HUES64 (cell line): ENCODE measurements around the gene RALB.

Source experiments
- H3K27ac ChIP-seq: 2 replicates; pipeline ENCODE4 v1.7.0; 2013; ENCODE audit warnings: low read depth, low read length, inconsistent platforms
- H3K27me3 ChIP-seq: 2 replicates; pipeline ENCODE4 v1.6.1; 2013; ENCODE audit warnings: mild to moderate bottlenecking, low read length; ENCODE audit not compliant: insufficient read depth
- H3K36me3 ChIP-seq: 2 replicates; pipeline ENCODE4 v1.6.1; 2013; ENCODE audit warnings: mild to moderate bottlenecking, low read length; ENCODE audit not compliant: insufficient read depth
- H3K4me1 ChIP-seq: 2 replicates; pipeline ENCODE4 v1.6.1; 2013; ENCODE audit warnings: mild to moderate bottlenecking, low read length, moderate library complexity; ENCODE audit not compliant: insufficient read depth
- H3K4me3 ChIP-seq: 2 replicates; pipeline ENCODE4 v1.5.1; 2013; ENCODE audit warnings: mild to moderate bottlenecking, low read length, moderate library complexity
- H3K9ac ChIP-seq: 2 replicates; pipeline ENCODE4 v1.6.1; 2013; ENCODE audit warnings: mild to moderate bottlenecking, low read depth, low read length
- H3K9me3 ChIP-seq: 2 replicates; pipeline ENCODE4 v1.6.1; 2013; ENCODE audit warnings: low read depth, low read length; ENCODE audit not compliant: insufficient read depth
- WGBS: fragments of 150-250, 120-280 bp; methylation state at CpG from one replicate; pipeline ENCODE4 v1.1.7; 2013; ENCODE audit warnings: missing lambda C conversion rate; 5-methylcytosine and 5-hydroxymethylcytosine counted together

Gene RALB

DNA sequence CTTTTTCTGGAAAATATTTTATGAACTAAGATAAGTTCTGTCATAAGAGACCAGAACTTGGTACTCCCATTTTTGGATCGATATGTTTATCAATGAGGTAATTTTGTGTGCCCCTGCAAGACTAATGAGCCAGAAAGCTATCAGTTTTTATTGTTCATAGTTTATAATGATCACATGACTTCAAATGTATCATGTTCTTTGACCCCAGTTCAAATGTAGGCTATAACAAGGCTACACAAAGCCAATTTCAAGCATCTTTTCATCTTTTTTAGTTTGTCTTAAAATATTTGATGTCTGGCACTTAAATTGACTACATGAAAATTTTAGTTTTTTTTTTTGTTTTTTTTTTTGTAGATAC, 35.3 kb downstream of the RALB start:
- Histone ChIP-seq H3K36me3 (no peaks in the 10 kb centered on the region; the same call in 1 of the 2 replicates), H3K4me3 (no peak overlapping the region), H3K9ac (no peak overlapping the region), H3K4me1 (peaks cover 36% of the 10 kb centered on the region), H3K9me3 (no peaks in the 10 kb centered on the region), H3K27me3 (no peaks in the 10 kb centered on the region), H3K27ac (no peak overlapping the region)
- 100% methylated on average over 1 of the region's 1 CpG for WGBS

DNA sequence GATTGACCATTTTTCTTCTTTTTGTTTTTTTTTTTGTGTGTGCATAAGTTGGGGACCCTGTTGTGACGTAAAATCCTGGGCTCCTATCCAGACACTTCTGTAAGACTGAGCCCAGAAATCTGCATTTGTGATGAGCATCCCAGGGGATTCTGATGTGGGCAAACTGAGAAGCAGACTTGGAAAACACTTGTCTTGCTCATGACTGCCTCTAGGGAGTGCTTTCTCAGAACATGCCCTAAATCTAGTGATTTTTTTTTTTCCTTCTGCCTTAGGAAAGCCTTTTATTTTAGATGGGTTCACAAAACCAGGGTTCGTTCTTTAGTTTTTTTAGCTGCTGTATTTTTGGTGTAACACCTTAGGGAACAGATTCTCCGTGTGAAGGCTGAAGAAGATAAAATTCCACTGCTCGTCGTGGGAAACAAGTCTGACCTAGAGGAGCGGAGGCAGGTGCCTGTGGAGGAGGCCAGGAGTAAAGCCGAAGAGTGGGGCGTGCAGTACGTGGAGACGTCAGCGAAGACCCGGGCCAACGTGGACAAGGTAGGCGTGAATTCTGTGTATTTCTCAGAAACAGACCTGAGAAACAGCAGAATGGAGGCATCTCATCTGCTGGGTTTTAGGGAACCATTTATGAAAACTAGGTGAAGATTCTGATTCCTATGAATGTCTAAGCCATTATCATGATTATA, 36.7 kb downstream of the RALB start:
- H3K4me3 ChIP-seq = no peak overlapping the region
- H3K36me3 ChIP-seq = no peaks in the 10 kb centered on the region; the same call in 1 of the 2 replicates
- 91% methylated on average over 14 of the region's 14 CpGs for WGBS
- peaks cover 37% of the 10 kb centered on the region for H3K4me1 ChIP-seq
- no peak overlapping the region for H3K27ac ChIP-seq
- H3K9me3 ChIP-seq = no peaks in the 10 kb centered on the region
- no peak overlapping the region for H3K9ac ChIP-seq
- no peaks in the 10 kb centered on the region for H3K27me3 ChIP-seq

DNA sequence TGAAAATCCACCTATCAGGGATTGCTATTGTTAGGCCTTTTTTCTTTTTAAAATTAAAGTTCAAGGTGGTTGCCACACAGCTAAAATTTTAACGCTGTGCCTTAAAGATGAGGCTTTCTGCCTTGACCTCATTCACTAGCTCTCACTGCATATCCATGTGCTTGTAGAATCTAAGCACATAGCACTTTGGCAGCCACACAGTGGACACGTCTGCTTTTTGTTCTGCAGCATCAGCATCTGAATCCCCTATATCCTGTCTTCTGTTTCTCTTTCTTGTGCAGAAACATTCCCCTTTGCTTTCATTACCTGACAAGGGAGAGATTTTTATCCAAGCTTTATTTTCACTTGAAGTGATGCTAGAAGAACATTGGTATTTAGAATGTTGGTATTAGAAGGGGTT, 38.1 kb downstream of the RALB start:
- H3K4me3 ChIP-seq = no peak overlapping the region
- WGBS = 50% methylated on average over 2 of the region's 2 CpGs
- H3K27ac ChIP-seq = peak overlapping the region; percentile 48; the same call in 1 of the 2 replicates
- H3K4me1 ChIP-seq = peaks cover 37% of the 10 kb centered on the region
- H3K36me3 ChIP-seq = no peaks in the 10 kb centered on the region; the same call in 1 of the 2 replicates
- H3K27me3 ChIP-seq = no peaks in the 10 kb centered on the region
- no peaks in the 10 kb centered on the region for H3K9me3 ChIP-seq
- H3K9ac ChIP-seq = no peak overlapping the region

DNA sequence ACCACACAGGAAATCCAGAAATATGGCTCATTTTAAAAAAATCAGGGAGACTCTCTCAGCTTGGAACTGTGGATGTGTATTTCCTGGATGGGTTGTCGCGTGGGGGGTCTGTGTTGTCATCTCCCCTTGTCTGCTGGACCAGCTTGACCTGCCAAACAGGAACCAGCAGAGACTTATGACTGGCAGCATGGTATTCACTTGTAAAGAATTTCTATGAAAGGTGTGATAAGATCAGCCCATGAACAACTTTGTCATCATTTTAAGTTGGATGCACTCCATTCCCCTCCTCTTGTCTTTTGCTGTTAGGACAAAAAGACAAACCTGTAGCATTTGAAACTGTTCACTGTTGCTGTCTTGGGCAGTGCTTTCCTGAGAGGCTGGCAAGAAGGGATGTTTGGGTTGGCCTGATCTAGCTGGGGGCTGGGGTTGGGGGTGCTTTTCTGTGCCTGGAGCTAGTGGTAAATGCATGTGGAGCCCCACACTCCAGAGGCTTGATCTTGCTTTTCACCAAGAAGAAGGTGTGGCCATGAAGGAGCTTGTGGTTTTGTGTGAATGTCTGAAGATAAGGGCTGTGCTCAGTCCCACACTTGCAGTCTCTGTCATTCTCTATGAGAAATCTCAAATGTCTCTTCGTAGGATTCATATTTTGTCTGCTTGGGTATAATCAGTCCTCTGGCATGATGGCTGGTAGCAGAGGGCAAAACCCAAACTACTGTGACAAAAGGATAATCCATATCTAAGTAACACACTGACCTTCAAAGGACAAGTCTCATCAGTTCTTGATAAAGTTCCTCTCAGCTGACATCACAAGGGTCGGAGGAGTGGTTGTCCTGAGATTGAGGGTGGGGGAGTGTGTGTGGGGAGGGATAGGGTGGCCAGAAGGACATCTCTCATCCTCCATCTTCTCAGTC, 39.0 kb downstream of the RALB start:
- Histone ChIP-seq H3K9ac (no peak overlapping the region), H3K27me3 (no peaks in the 10 kb centered on the region), H3K9me3 (no peaks in the 10 kb centered on the region), H3K27ac (peak overlapping the region; percentile 28), H3K36me3 (no peaks in the 10 kb centered on the region; the same call in 1 of the 2 replicates), H3K4me3 (no peak overlapping the region), H3K4me1 (peaks cover 37% of the 10 kb centered on the region)
- WGBS = 76% methylated on average over 4 of the region's 4 CpGs

DNA sequence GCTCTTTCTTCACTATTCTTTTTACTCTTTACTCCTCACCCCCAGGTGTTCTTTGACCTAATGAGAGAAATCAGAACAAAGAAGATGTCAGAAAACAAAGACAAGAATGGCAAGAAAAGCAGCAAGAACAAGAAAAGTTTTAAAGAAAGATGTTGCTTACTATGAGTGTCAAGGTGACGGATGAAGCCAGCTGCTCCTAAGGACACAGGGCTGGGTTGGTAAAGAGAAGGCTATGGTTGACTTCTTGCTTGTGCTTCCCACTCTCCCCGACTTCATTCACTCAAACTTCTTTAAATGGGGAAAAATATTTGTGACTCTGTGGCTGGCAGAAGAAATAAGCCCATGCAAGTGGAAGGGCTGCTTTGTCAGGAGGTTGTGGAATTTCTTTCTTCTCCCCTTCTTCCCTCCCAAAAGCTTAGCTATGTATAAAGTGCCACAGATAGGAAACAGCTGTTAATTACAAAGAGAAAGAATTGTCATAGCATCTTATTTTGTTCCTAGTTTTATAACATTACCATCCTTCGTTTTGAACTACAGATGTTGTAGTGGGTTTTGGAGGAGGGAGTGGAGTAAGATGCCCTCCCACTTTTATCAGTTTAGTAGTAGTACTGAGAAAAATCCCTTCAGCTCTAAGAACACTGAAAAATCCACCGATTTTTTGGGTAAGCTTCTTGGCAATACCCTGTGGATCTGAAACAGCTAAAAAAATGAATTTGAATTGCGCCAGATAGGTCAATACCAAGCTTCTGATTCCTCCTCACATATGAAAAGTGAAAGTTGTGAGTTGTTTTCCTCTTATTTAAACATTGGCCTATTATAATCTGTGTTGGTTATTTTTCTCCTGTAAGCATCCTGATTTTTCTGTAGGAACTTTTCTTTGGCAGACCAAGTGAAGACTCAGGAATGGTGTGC, 40.7 kb downstream of the RALB start:
- Histone ChIP-seq H3K9me3 (no peaks in the 10 kb centered on the region), H3K4me1 (peaks cover 37% of the 10 kb centered on the region), H3K27me3 (no peaks in the 10 kb centered on the region), H3K27ac (peak overlapping the region; percentile 69; the same call in 1 of the 2 replicates), H3K9ac (no peak overlapping the region), H3K36me3 (no peaks in the 10 kb centered on the region; the same call in 1 of the 2 replicates), H3K4me3 (no peak overlapping the region)
- WGBS = 93% methylated on average over 3 of the region's 5 CpGs

DNA sequence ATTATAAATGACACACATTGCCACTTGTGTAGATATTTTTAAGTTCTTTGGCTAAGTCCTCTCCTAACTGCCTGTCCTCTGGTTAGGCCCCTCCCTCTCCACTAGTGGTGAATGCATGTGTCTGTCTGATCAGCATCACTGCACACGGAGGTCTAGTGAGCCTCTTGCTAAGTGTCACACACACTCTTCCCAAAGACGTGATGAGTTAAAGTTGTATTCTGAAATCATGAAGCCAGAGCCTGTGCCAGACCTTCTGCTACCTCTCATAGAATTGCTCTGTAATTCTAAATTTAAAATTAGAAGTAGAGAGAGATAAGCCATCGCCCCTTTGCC, 41.3 kb downstream of the RALB start:
- Histone ChIP-seq H3K9me3 (no peaks in the 10 kb centered on the region), H3K27me3 (no peaks in the 10 kb centered on the region), H3K36me3 (no peaks in the 10 kb centered on the region; the same call in 1 of the 2 replicates), H3K4me1 (peaks cover 37% of the 10 kb centered on the region), H3K27ac (peak overlapping the region; percentile 69; the same call in 1 of the 2 replicates), H3K4me3 (no peak overlapping the region), H3K9ac (no peak overlapping the region)
- 95% methylated on average over 2 of the region's 3 CpGs for WGBS

DNA sequence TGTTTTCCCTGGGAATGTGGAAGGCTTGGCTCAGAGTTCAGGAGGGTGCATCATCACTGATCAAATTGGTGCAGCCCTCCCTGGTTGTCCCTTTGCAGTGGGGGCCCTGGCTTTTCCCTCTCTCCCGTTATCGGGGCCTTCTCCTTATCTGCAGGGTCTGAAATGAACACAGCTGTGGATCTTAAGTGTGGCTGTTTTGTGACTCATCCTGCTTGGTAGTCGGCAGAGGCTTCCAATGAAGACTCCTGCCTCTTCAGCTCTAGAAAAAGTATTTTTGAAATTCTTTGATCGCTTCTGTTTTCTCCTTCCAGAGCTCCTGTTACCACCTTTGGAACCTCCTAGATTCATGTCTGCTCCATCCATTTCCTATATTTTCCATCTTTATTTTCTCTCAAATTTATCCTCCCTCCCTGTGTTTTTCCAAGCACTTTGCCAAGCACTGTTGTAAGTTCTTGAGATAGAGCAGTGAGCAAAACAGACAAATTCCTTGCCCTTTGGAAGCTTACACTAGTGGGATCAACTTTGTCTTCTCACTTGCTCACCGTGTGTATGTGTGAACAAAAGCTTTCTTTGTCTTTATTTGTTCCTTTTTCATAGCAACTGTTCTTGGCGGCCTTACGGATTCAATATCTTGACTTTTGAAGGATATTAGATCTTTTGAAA, 45.7 kb downstream of the RALB start:
- Histone ChIP-seq H3K9ac (no peak overlapping the region), H3K4me3 (no peak overlapping the region), H3K27ac (no peak overlapping the region), H3K4me1 (peaks cover 9% of the 10 kb centered on the region), H3K36me3 (no peaks in the 10 kb centered on the region; the same call in 1 of the 2 replicates), H3K9me3 (no peaks in the 10 kb centered on the region), H3K27me3 (no peaks in the 10 kb centered on the region)
- WGBS = 91% methylated on average over 5 of the region's 7 CpGs

DNA sequence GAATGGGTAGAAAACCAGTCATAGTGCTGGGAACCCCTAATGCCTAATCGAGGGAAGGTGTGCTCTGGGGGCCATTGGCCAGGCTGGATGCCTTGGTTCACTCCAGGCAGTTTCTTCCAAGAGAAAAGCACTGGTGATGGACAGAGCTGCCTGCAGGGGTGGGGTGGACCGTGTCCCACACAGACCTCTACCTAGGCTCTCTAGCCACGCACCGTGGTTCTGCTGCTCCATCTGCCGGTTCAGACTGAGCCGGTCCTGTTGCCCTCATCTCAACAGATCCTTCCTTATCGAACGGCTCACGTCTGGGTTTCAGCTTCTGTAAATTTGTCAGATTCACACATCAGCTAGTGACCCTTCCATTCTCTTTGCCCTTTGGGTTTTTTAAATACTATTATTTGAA, 46.4 kb downstream of the RALB start:
- Histone ChIP-seq H3K4me1 (peaks cover 2% of the 10 kb centered on the region; the same call in 1 of the 2 replicates), H3K4me3 (no peak overlapping the region), H3K27ac (no peak overlapping the region), H3K36me3 (no peaks in the 10 kb centered on the region; the same call in 1 of the 2 replicates), H3K27me3 (no peaks in the 10 kb centered on the region), H3K9ac (no peak overlapping the region), H3K9me3 (no peaks in the 10 kb centered on the region)
- WGBS = 97% methylated on average over 9 of the region's 9 CpGs

DNA sequence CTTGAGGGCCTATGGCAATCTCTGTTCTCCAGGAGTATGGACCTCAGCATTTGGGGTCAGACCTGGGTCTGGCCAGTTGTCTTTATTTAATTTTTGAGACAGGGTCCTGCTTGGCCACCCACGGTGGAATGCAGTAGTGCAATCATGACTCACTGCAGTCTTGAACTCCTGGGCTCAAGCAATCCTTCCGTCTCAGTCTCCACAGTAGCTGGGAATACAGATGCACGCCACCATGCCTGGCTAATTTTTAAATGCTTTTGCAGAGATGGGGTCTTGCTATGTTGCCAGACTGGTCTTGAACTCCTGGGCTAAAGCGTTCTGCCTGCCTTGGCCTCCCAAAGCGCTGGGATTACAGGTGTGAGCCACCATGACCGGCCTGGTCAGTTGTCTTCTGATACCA, 46.9 kb downstream of the RALB start:
- H3K9me3 ChIP-seq = no peaks in the 10 kb centered on the region
- H3K4me3 ChIP-seq = no peak overlapping the region
- no peaks in the 10 kb centered on the region for H3K27me3 ChIP-seq
- H3K36me3 ChIP-seq = no peaks in the 10 kb centered on the region; the same call in 1 of the 2 replicates
- no peaks in the 10 kb centered on the region for H3K4me1 ChIP-seq
- WGBS = 93% methylated on average over 6 of the region's 6 CpGs
- no peak overlapping the region for H3K27ac ChIP-seq
- no peak overlapping the region for H3K9ac ChIP-seq

DNA sequence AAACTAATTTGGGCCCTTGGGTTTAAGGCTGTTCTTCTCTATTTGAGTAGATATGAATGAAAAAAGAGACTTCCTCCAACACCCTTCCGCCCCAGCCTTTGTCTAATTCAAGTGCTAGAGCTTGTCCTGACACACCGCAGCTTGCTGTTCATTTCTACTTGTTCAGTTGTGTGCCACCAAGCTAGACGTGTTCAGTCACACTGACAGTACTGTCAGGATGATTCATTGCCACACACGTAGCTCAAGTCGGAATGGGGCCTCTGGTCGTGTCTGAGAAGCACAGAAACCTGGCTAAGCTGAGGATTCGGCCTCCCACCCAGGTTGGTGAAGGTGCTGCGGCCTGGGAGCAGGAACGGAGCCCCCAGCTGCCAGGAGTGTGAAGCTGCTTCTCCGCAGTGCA, 47.7 kb downstream of the RALB start:
- H3K27ac ChIP-seq = no peak overlapping the region

More for the DNA sequence above, 47.7 kb downstream of the RALB start:
- Histone ChIP-seq H3K4me3 (no peak overlapping the region), H3K9me3 (no peaks in the 10 kb centered on the region), H3K4me1 (no peaks in the 10 kb centered on the region), H3K9ac (no peak overlapping the region), H3K27me3 (no peaks in the 10 kb centered on the region), H3K36me3 (no peaks in the 10 kb centered on the region)
- WGBS = 92% methylated on average over 10 of the region's 10 CpGs
